Mesodermal cell (in vitro differentiated cells): Measurements from ENCODE around the gene HECW1.
"Not testable (repeated sequence)": the region's sequence is repeated elsewhere in the genome, so short reads cannot be mapped to it uniquely, and the experiment has no call there.

Experiments used
- H3K27ac ChIP-seq: 2 replicates; pipeline ENCODE4 v1.7.0; 2013; ENCODE audit warnings: mild to moderate bottlenecking, low read depth, low read length, moderate library complexity; ENCODE audit not compliant: severe bottlenecking
- H3K36me3 ChIP-seq: 2 replicates; pipeline ENCODE4 v1.7.1; 2013; ENCODE audit warnings: mild to moderate bottlenecking, low read length, moderate library complexity; ENCODE audit not compliant: control insufficient read depth, insufficient read depth
- H3K4me1 ChIP-seq: one replicate; pipeline ENCODE4 v1.7.1; 2013; ENCODE audit warnings: mild to moderate bottlenecking, low read length; ENCODE audit not compliant: insufficient read depth, control insufficient read depth, poor library complexity, severe bottlenecking
- H3K4me3 ChIP-seq: 2 replicates; pipeline ENCODE4 v1.7.0; 2013; ENCODE audit warnings: low read length, control low read depth, mild to moderate bottlenecking; ENCODE audit not compliant: insufficient read depth, poor library complexity, severe bottlenecking; ENCODE audit errors: extremely low read depth
- H3K9me3 ChIP-seq: 2 replicates; pipeline ENCODE4 v1.7.1; 2013; ENCODE audit warnings: mild to moderate bottlenecking, low read length, moderate library complexity; ENCODE audit not compliant: control insufficient read depth
- WGBS, 2 experiments: methylation state at CpG; one replicate each; pipeline ENCODE4 v1.1.5; 2013; ENCODE audit warnings: missing lambda C conversion rate in 2 of 2; ENCODE audit not compliant: insufficient coverage in 2 of 2; 5-methylcytosine and 5-hydroxymethylcytosine counted together

HECW1 gene

GRCh38 chr7:43124388-43124787, 11.9 kb downstream of the HECW1 start:
- WGBS, 2 experiments = 80% methylated on average over 3 of the region's 3 CpGs; no CpG with 5 or more reads in 1 of the 2 experiments
- H3K9me3 ChIP-seq = no peaks in the 10 kb centered on the region
- H3K4me3 ChIP-seq = no peak overlapping the region
- H3K4me1 ChIP-seq = peaks cover 5% of the 10 kb centered on the region
- H3K27ac ChIP-seq = no peak overlapping the region
- no peaks in the 10 kb centered on the region for H3K36me3 ChIP-seq

- Histone ChIP-seq H3K9me3 (no peaks in the 10 kb centered on the region), H3K4me1 (peaks cover 5% of the 10 kb centered on the region), H3K36me3 (no peaks in the 10 kb centered on the region), H3K27ac (no peak overlapping the region), H3K4me3 (no peak overlapping the region)
- WGBS, 2 experiments = no CpG with 5 or more reads among the region's 3 CpGs
These were observed 17.9 kb downstream of the HECW1 start for GRCh38 chr7:43130347-43130746.

DNA sequence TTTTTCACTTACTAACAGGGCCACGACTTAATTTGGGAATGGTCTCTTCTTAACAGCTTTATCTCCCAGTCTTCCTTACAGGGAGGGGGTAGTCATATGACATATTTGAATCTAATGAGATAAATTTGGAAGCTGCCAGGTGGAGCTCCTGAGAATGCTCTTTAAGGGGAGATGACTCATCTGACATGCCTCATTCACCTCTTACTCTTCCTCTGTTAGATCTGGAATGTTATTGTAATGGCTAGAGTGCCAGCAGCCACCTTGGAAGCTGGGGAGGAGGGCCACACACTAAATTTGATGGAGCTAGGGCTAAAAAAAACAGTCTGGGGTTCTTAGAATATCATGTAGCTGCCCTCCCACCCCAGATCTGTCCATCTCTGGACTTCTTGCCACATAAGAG, 22.7 kb downstream of the HECW1 start:
- WGBS, 2 experiments = no CpG with 5 or more reads among the region's 1 CpG
- Histone ChIP-seq H3K27ac (no peak overlapping the region), H3K9me3 (no peaks in the 10 kb centered on the region), H3K4me1 (peaks cover 31% of the 10 kb centered on the region), H3K4me3 (no peak overlapping the region), H3K36me3 (no peaks in the 10 kb centered on the region)

DNA sequence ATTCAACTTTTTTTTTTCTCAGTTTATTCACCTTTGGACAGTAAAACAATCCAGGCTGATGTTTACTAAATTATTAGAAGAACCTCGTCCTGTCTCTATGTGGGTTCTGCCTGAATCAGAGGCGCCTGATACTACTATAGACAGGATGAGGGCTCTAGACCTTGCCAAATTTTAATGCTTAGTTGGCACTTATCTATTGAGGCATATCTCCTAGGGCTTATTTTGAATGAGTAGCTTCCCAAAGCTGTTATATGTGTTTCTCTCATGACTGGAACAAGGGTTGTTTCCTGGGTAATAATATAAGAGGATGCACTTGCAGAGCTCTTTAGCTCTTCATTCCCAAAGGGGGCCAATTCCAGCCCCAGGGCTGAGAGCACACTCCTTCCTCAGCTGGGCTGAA, 23.6 kb downstream of the HECW1 start:
- H3K4me3 ChIP-seq = no peak overlapping the region

DNA sequence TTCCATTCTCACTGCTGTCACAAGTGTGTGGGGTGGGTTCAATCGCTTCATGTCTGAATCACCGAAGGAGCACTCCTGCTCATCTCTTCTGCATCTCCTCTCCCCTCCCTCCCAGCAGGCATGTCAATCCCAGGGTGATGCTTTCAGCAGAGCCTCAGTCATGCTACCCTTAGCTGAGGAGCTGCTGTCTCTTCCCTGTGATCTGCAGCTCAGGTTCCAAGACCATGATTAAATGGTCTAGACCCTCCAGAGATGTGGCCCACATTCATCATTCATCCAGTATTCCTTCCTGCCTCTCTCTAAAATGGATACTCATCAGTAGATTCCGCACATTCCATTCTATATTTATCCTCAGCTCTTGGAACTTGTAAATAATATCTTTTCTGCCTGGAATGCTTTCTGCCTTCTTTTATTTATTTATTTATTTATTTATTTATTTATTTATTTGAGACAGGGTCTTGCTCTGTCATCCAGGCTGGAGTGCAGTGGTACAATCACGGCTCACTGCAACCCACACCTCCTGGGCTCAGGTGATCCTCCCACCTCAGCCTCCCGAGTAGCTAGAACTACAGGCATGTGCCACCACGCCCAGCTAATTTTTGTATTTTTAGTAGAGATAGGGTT, 24.8 kb downstream of the HECW1 start:
- peaks cover 31% of the 10 kb centered on the region for H3K4me1 ChIP-seq
- H3K4me3 ChIP-seq, H3K27ac ChIP-seq, H3K9me3 ChIP-seq, H3K36me3 ChIP-seq: not testable (repeated sequence)
- 60 to 86% methylated on average over 1 to 5 of the region's 6 CpGs for WGBS, 2 experiments

More for the DNA sequence above, 23.6 kb downstream of the HECW1 start:
- 83 to 87% methylated on average over 1 to 2 of the region's 2 CpGs for WGBS, 2 experiments
- Histone ChIP-seq H3K4me1 (peaks cover 31% of the 10 kb centered on the region), H3K36me3 (no peaks in the 10 kb centered on the region), H3K9me3 (no peaks in the 10 kb centered on the region), H3K27ac (no peak overlapping the region)

DNA sequence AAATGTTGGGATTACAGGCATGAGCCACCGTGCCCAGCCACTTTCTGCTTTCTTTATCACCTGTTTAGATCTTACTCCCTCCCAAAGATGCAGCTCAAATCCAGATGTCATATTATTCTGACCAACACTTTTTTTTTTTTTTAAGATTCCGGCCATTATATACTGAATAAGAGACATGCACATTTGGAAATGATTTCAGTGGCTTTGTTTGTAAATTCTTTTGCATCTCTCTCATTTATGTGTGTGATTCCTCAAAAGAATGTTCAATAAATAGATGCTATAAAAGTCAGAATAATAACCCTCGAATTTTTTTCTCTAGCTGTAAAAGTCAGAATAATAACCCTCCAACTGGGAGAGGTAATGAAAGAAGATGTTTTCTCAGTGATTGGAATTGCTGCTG, 25.4 kb downstream of the HECW1 start:
- Histone ChIP-seq H3K9me3 (no peaks in the 10 kb centered on the region), H3K4me3 (no peak overlapping the region), H3K27ac (no peak overlapping the region), H3K4me1 (peaks cover 31% of the 10 kb centered on the region), H3K36me3 (no peaks in the 10 kb centered on the region)
- 82 to 100% methylated on average over 1 of the region's 3 CpGs for WGBS, 2 experiments

DNA sequence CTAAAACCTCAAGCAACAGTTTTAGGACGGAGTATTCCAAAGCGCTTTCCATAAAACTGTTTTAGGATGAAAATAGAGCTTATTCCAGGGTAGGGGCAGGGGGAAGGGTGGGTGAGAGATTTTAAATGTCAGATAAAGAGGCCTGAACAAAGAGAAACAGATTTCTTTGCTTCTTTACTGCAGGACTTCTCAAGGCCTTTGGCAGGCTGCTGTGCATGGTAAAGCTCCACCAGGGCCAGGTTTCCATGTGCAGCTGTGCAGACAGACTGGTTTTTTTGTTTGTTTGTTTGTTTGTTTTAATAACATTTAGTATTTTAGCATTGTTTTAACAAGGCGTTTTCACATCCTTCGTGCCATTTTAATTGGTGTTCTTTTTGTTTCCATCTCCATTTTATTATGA, 26.3 kb downstream of the HECW1 start:
- WGBS, 2 experiments = 100% methylated on average over 1 of the region's 4 CpGs; no CpG with 5 or more reads in 1 of the 2 experiments
- Histone ChIP-seq H3K4me1 (peaks cover 31% of the 10 kb centered on the region), H3K27ac (peak overlapping the region; percentile 43)

GRCh38 chr7:43139137-43139536, 26.7 kb downstream of the HECW1 start:
- Histone ChIP-seq H3K4me1 (peaks cover 31% of the 10 kb centered on the region), H3K4me3 (no peak overlapping the region), H3K9me3 (no peaks in the 10 kb centered on the region), H3K27ac (peak overlapping the region; percentile 43), H3K36me3 (no peaks in the 10 kb centered on the region)
- WGBS, 2 experiments = 50% methylated on average over 1 of the region's 2 CpGs; no CpG with 5 or more reads in 1 of the 2 experiments

More for the DNA sequence above, 26.3 kb downstream of the HECW1 start:
- Histone ChIP-seq H3K4me3 (no peak overlapping the region), H3K9me3 (no peaks in the 10 kb centered on the region), H3K36me3 (no peaks in the 10 kb centered on the region)

GRCh38 chr7:43140186-43140585, 27.7 kb downstream of the HECW1 start:
- Histone ChIP-seq H3K9me3 (no peaks in the 10 kb centered on the region), H3K4me3 (no peak overlapping the region), H3K4me1 (peaks cover 28% of the 10 kb centered on the region), H3K36me3 (no peaks in the 10 kb centered on the region), H3K27ac (no peak overlapping the region)
- 90 to 98% methylated on average over 4 of the region's 7 CpGs for WGBS, 2 experiments

GRCh38 chr7:43141091-43141490, 28.6 kb downstream of the HECW1 start:
- Histone ChIP-seq H3K27ac (no peak overlapping the region), H3K36me3 (no peaks in the 10 kb centered on the region), H3K9me3 (no peaks in the 10 kb centered on the region), H3K4me1 (peaks cover 25% of the 10 kb centered on the region), H3K4me3 (no peak overlapping the region)
- 28 to 66% methylated on average over 3 to 5 of the region's 5 CpGs for WGBS, 2 experiments

GRCh38 chr7:43142703-43143102, 30.3 kb downstream of the HECW1 start:
- H3K4me3 ChIP-seq = no peak overlapping the region
- H3K9me3 ChIP-seq = no peaks in the 10 kb centered on the region
- H3K36me3 ChIP-seq = no peaks in the 10 kb centered on the region
- H3K27ac ChIP-seq = no peak overlapping the region
- H3K4me1 ChIP-seq = peaks cover 13% of the 10 kb centered on the region
- 96 to 97% methylated on average over 3 of the region's 5 CpGs for WGBS, 2 experiments
